GM12873 (cell line): Measurements from ENCODE around the gene SHC4.

ENCODE experiments used
- CTCF ChIP-seq: IDR thresholded peaks from 2 replicates; pipeline ENCODE4 v1.5.1; 2012; ENCODE audit warnings: low read depth, mild to moderate bottlenecking, moderate library complexity, low read length, control low read depth; ENCODE audit not compliant: insufficient read depth; ENCODE audit errors: missing control alignments

SHC4 gene

GRCh38 chr15:48833526-48834239, 130.0 kb downstream of the SHC4 start:
- TF ChIP-seq CTCF, result no peak

- TF ChIP-seq CTCF, result no peak
These were observed 131.1 kb downstream of the SHC4 start for GRCh38 chr15:48832648-48833047.

GRCh38 chr15:48828906-48829305, 134.8 kb downstream of the SHC4 start:
- TF ChIP-seq CTCF, result no peak

- TF ChIP-seq CTCF, result no peak
These were observed 135.2 kb downstream of the SHC4 start for GRCh38 chr15:48828471-48828870.

GRCh38 chr15:48825075-48825474, 138.6 kb downstream of the SHC4 start:
- TF ChIP-seq CTCF, result no peak

GRCh38 chr15:48823706-48824105, 140.0 kb downstream of the SHC4 start:
- no peak for TF ChIP-seq CTCF

GRCh38 chr15:48823237-48823636, 140.5 kb downstream of the SHC4 start:
- TF ChIP-seq CTCF, result no peak
